ENCODE data around the gene ZBTB7C. TPM values are rescaled to one million over a fixed set of nuclear protein-coding genes. Genes with fewer than 3 reads are reported as not detected.

ZBTB7C gene
- total and polyA plus RNA-seq, 9 donors = 1.5 to 26.6 (median 15.7) TPM

DNA sequence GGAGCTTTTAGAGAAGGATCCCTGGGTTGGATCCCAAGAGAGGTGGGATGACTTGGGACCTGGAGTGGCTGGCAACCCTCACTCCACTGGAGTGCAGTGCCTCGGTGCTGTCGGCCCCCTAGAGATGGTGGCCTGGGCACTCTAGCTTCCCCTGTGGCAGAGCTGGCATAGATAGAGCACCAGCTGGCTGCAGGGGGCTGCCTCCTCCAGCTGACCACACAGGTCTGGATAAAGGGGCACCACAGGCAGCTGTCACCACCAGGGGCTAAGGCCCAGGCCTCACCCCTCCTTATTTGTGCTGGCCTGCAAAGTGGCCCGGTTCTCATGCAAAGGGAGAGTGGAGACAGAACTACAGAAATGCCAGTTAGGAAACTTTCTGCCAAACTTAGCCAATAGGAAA, 74.3 kb downstream of the ZBTB7C start:
- Histone ChIP-seq H3K27ac (no peak overlapping the region), H3K27me3 (no peaks in the 10 kb centered on the region), H3K9me3 (no peaks in the 10 kb centered on the region), H3K4me1 (ENCODE audit: insufficient read depth) (peaks cover 3% of the 10 kb centered on the region), H3K36me3 (no peaks in the 10 kb centered on the region), H3K4me3 (no peak overlapping the region)
- no peak for DNase-seq
- intact Hi-C loops (cut with DNase I) = loop anchor here in 2 of 4 donors (5.0 to 10.0 kb wide), 2 partner anchors 110 to 303 kb away; no protein-coding TSS in a partner anchor
- TF ChIP-seq POLR2A (IDR thresholded peaks at IDR 0.05) (no peak), EP300 (IDR thresholded peaks at IDR 0.05) (no peak)
- TF ChIP-seq, protein P1, sequence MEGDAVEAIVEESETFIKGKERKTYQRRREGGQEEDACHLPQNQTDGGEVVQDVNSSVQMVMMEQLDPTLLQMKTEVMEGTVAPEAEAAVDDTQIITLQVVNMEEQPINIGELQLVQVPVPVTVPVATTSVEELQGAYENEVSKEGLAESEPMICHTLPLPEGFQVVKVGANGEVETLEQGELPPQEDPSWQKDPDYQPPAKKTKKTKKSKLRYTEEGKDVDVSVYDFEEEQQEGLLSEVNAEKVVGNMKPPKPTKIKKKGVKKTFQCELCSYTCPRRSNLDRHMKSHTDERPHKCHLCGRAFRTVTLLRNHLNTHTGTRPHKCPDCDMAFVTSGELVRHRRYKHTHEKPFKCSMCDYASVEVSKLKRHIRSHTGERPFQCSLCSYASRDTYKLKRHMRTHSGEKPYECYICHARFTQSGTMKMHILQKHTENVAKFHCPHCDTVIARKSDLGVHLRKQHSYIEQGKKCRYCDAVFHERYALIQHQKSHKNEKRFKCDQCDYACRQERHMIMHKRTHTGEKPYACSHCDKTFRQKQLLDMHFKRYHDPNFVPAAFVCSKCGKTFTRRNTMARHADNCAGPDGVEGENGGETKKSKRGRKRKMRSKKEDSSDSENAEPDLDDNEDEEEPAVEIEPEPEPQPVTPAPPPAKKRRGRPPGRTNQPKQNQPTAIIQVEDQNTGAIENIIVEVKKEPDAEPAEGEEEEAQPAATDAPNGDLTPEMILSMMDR (IDR thresholded peaks at IDR 0.05) = no peak
- WGBS, 3 donors = 92 to 99% (median 94%) methylated on average over 3 of the region's 3 CpGs

DNA sequence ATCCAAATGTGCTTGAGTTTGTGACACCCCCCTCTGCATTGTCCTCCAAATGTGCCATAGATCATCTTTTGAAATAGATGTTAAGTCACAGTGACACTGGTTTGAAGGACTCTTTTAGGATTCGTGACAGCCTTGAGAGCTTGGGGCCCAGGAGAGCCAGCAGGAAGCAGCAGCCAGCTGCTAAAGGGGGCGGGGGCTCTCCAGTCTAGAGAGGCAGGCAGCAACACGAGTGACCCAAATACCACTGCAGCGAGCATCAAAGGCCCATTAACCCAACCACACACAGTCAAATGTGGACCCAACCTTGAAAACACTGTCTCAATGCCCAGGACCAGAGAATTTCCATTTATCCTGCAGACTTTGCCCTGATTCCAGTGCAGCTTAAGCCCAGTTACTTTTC, 75.6 kb downstream of the ZBTB7C start:
- intact Hi-C loops (cut with DNase I) = loop anchor here in 1 of 4 donors (10.0 kb wide), 1 partner anchor 111 kb away; no protein-coding TSS in a partner anchor
- no peaks in the 10 kb centered on the region for H3K36me3 ChIP-seq
- 36 to 57% (median 42%) methylated on average over 4 of the region's 4 CpGs for WGBS, 3 donors
- DNase-seq = no peak
- TF ChIP-seq EP300 (IDR thresholded peaks at IDR 0.05) (no peak), POLR2A (IDR thresholded peaks at IDR 0.05) (no peak)
- TF ChIP-seq, protein P1 (IDR thresholded peaks at IDR 0.05) = no peak
- H3K27me3 ChIP-seq = no peaks in the 10 kb centered on the region
- no peak overlapping the region for H3K4me3 ChIP-seq
- no peaks in the 10 kb centered on the region for H3K9me3 ChIP-seq
- no peaks in the 10 kb centered on the region for H3K4me1 ChIP-seq (ENCODE audit: insufficient read depth)
- H3K27ac ChIP-seq = no peak overlapping the region

DNA sequence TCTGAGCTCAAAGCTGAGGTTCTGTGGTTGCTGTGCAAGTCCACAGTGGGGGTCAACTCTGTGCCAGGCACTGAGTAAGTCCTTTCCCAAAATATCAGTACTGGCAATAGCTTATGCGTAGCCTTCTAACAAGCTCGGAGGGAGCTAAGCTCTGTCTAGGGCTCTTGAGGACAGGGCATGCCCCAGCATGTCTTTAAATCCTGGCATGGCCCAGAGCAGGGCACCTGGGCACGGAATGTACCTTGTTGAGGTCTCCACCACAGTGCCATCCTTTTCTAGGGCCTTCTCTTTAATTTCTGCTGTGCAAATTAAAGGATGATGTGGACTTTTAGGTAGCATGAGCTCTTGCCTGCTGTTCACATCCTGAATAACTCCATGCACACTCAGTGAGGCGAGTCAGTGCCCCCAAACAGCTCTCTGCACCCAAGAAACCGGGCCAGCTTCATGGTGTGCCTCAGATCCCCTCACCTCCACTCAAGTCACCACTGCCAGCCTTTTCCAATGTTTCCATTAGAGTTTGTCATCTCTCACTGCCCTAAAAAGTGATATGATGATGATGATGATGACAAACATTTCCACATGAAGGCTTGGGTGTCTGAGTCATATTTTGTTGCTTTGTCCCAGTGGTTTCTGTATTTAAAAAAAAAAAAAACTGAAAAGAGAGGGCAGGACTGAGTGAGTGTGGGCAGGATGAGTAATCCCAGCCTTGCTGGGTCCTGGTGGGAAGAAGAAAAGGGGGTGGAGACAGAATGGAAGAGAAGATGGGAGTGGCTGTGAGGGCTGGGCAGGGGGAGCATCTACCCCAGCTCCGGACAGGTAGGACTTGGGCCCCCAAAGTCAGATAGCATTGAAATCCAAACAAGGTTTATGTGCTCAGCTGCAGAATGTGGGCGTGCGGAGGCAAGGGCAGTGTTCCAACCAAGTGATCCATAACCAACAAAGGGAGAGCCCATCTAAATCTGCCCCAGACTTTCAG, 78.9 kb downstream of the ZBTB7C start:
- Histone ChIP-seq H3K36me3 (no peaks in the 10 kb centered on the region), H3K27me3 (no peaks in the 10 kb centered on the region), H3K27ac (no peak overlapping the region), H3K4me3 (no peak overlapping the region), H3K9me3 (no peaks in the 10 kb centered on the region), H3K4me1 (ENCODE audit: insufficient read depth) (no peaks in the 10 kb centered on the region)
- 84 to 89% (median 86%) methylated on average over 8 of the region's 8 CpGs for WGBS, 3 donors
- intact Hi-C loops (cut with DNase I) = loop anchor here in 1 of 4 donors (10.0 kb wide), 1 partner anchor 114 kb away; no protein-coding TSS in a partner anchor
- DNase-seq = no peak
- TF ChIP-seq, protein P1 (IDR thresholded peaks at IDR 0.05) = no peak
- no peak for TF ChIP-seq POLR2A (IDR thresholded peaks at IDR 0.05)

DNA sequence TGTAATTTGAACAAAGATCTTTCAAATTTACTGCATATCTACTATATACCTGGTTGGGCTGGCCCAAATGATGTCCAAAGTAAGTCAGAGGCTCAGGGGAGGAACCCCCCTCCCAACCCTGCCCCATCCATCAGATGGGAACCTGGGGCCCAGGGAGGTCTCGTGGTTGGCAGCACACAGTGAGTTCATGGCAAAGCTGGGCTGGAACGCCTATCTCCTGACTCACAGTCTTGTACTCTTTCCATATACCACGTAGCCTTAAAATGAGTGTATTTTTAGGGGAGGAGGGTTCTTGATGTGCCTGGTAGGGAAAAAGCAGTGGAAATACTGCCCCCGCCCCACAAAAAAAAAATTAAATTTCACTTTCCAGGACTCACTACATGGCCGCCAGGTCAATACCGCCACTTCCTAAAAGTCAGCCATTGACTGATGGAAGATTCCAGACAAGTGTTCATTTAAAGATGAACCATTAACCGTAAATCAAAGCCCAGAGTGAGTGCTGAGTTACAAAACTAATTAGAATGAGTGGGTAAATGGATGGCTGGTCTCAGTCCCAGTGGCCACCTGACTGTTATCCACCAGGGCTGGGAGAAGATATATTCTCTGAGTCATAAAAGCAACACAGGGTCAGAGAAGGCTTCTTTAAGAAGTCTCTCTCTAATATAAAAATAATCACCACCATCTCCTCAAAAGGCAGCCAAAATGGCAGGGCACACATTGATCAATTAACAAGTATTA, 80.5 kb downstream of the ZBTB7C start:
- Histone ChIP-seq H3K27me3 (no peaks in the 10 kb centered on the region), H3K4me1 (ENCODE audit: insufficient read depth) (no peaks in the 10 kb centered on the region), H3K27ac (no peak overlapping the region), H3K4me3 (no peak overlapping the region), H3K9me3 (no peaks in the 10 kb centered on the region), H3K36me3 (no peaks in the 10 kb centered on the region)
- no peak for DNase-seq
- intact Hi-C loops (cut with DNase I) = no loop called here
- 68 to 89% (median 72%) methylated on average over 7 of the region's 7 CpGs for WGBS, 3 donors
- TF ChIP-seq EP300 (IDR thresholded peaks at IDR 0.05) (no peak), POLR2A (IDR thresholded peaks at IDR 0.05) (no peak)
- TF ChIP-seq, protein P1 (IDR thresholded peaks at IDR 0.05) = no peak
